Thoracic aorta (tissue), 2 donors: ENCODE data around the gene TMEM255B. TPM values are rescaled to one million over a fixed set of nuclear protein-coding genes. Genes with fewer than 3 reads are reported as not detected.

ENCODE experiments used
- ATAC-seq: fragments of 150-250 bp; one replicate; pipeline ENCODE4 v1.8.0; 2017; ENCODE audit warnings: low read depth; ENCODE audit not compliant: insufficient number of reproducible peaks, low FRiP score
- DNase-seq: peaks from one replicate; pipeline ENCODE4 v3.0.0-alpha.2; 2020; ENCODE audit warnings: low spot score
- H3K27ac ChIP-seq, 2 donors: fragments of 200-600 bp; sonication (generic); 1 replicate in 1 of 2; 2 replicates in 1 of 2; pipeline ENCODE4 v1.5.1; 2016; ENCODE audit warnings: mild to moderate bottlenecking in 2 of 2, moderate library complexity in 2 of 2
- H3K27me3 ChIP-seq: fragments of 200-600 bp; sonication (generic); replicated peaks from 2 replicates; pipeline ENCODE4 v1.6.0; 2016; ENCODE audit warnings: mild to moderate bottlenecking; ENCODE audit not compliant: insufficient read depth
- H3K36me3 ChIP-seq: fragments of 200-600 bp; sonication (generic); one replicate; pipeline ENCODE4 v1.5.1; 2016
- H3K4me1 ChIP-seq, 2 donors: fragments of 200-600 bp; sonication (generic); 1 replicate in 1 of 2; 2 replicates in 1 of 2; pipeline versions ENCODE4 v1.5.1 to v1.6.0; 2016; ENCODE audit warnings: low read depth in 2 of 2, mild to moderate bottlenecking in 1 of 2; ENCODE audit not compliant: control insufficient read depth in 1 of 2
- H3K4me3 ChIP-seq: fragments of 200-600 bp; sonication (generic); 2 replicates; pipeline ENCODE4 v1.5.1; 2016; ENCODE audit warnings: mild to moderate bottlenecking
- H3K9me3 ChIP-seq: fragments of 200-600 bp; sonication (generic); 2 replicates; pipeline ENCODE4 v1.5.1; 2016
- CTCF ChIP-seq: fragments of 200-600 bp; sonication (generic); IDR thresholded peaks from one replicate; pipeline ENCODE4 v1.5.1; 2019; ENCODE audit warnings: antibody characterized with exemption
- total RNA-seq, 2 donors: library from RNA; depleted of rRNA; stranded (reverse); fragments of >200 nt; gene quantifications; one replicate each; pipeline versions ENCODE4 v1.1.0 to v1.2.3, GENCODE V29; 2016

The TMEM255B gene
- total RNA-seq, 2 donors from 2014 or later, result 11.2 to 14.9 TPM

- Histone ChIP-seq H3K9me3 (no peaks in the 10 kb centered on the region), H3K4me1 (peaks cover 29 to 42% of the 10 kb centered on the region in 2 donors), H3K27ac (peak overlapping the region in 1 of 2 donors; percentile 63), H3K36me3 (no peaks in the 10 kb centered on the region), H3K27me3 (no peaks in the 10 kb centered on the region), H3K4me3 (peak overlapping the region; percentile 17)
- ATAC-seq (no peak), DNase-seq (no peak)
- no peak for TF ChIP-seq CTCF
Measured at GRCh38 chr13:113814435-113814821, 55.4 kb downstream of the TMEM255B start.

GRCh38 chr13:113815151-113816058, 56.4 kb downstream of the TMEM255B start:
- ATAC-seq, result no peak
- H3K9me3 ChIP-seq, result no peaks in the 10 kb centered on the region
- TF ChIP-seq CTCF, result no peak
- peaks cover 32 to 52% of the 10 kb centered on the region in 2 donors for H3K4me1 ChIP-seq
- DNase-seq, result no peak
- H3K27ac ChIP-seq, result no peak overlapping the region
- H3K36me3 ChIP-seq, result peaks cover 3% of the 10 kb centered on the region
- H3K4me3 ChIP-seq, result peak overlapping the region; percentile 25
- no peaks in the 10 kb centered on the region for H3K27me3 ChIP-seq

- H3K4me3 ChIP-seq, result peak overlapping the region; percentile 25
- no peak for TF ChIP-seq CTCF
- peaks cover 7% of the 10 kb centered on the region for H3K36me3 ChIP-seq
- DNase-seq (no peak), ATAC-seq (no peak)
- peaks cover 36 to 61% of the 10 kb centered on the region in 2 donors for H3K4me1 ChIP-seq
- peak overlapping the region; percentile 6 to 60 for H3K27ac ChIP-seq
- no peaks in the 10 kb centered on the region for H3K27me3 ChIP-seq
- H3K9me3 ChIP-seq, result no peaks in the 10 kb centered on the region
Measured at GRCh38 chr13:113816254-113816929, 57.4 kb downstream of the TMEM255B start.

- H3K27me3 ChIP-seq, result no peaks in the 10 kb centered on the region
- TF ChIP-seq CTCF, result peak; percentile 90
- H3K27ac ChIP-seq, result peak overlapping the region; percentile 72 to 92
- peaks cover 8% of the 10 kb centered on the region for H3K36me3 ChIP-seq
- H3K4me1 ChIP-seq, result peaks cover 41 to 70% of the 10 kb centered on the region in 2 donors
- peak overlapping the region; percentile 25 for H3K4me3 ChIP-seq
- ATAC-seq (peak; percentile 38), DNase-seq (peak; percentile 89)
- H3K9me3 ChIP-seq, result no peaks in the 10 kb centered on the region
Measured at GRCh38 chr13:113816946-113817859, 58.2 kb downstream of the TMEM255B start.
